Peyer's patch (tissue), 4 donors: ENCODE data around the gene BICC1.

Experiments used
- CTCF ChIP-seq, 6 experiments: fragments of 450-650 bp in 4 of 6; fragments of 200-600 bp in 2 of 6; sonication (generic) in 1 of 6; IDR thresholded peaks; one replicate each; pipeline ENCODE4 v1.5.1; 2017 to 2019; ENCODE audit warnings: antibody characterized with exemption in 6 of 6, mild to moderate bottlenecking in 3 of 6, moderate library complexity in 1 of 6
- POLR2A ChIP-seq, 2 donors: fragments of 450-650 bp; IDR thresholded peaks; one replicate each; pipeline ENCODE4 v1.5.1; 2017; ENCODE audit warnings: antibody characterized with exemption in 2 of 2, mild to moderate bottlenecking in 2 of 2, moderate library complexity in 2 of 2

DNA sequence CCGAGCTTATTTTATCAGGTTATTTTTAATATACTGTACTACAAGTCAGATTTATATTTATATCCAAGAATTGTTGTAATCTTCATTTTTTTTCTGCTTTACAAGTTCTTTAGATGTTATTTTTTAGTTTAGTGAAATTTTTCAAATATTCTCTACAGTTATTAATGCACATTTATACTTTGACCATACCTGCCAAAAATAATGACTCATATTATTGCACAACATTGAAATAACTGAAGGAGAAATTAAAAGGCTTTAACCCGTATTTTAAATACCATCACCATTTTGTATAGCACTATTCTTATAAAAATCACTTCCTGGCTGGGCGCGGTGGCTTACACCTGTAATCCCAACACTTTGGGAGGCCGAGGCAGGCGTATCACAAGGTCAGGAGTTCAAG lies 278.5 kb downstream of the BICC1 start:
- TF ChIP-seq POLR2A (IDR thresholded peaks at IDR 0.05) (no peak), CTCF (IDR thresholded peaks at IDR 0.05) (no peak)
